Activated CD4-positive, alpha-beta T cell treated with anti-CD3 and anti-CD28 coated beads, Interleukin-2, amount 50 U/mL, for 48 hours (primary cell): ENCODE measurements around the gene TUBB3.
"Not testable (repeated sequence)": the region's sequence is repeated elsewhere in the genome, so short reads cannot be mapped to it uniquely, and the experiment has no call there.

Experiments used
- DNase-seq, 2 experiments: peaks; one replicate each; pipeline ENCODE4 v3.0.0-alpha.2; 2020

The TUBB3 gene

DNA sequence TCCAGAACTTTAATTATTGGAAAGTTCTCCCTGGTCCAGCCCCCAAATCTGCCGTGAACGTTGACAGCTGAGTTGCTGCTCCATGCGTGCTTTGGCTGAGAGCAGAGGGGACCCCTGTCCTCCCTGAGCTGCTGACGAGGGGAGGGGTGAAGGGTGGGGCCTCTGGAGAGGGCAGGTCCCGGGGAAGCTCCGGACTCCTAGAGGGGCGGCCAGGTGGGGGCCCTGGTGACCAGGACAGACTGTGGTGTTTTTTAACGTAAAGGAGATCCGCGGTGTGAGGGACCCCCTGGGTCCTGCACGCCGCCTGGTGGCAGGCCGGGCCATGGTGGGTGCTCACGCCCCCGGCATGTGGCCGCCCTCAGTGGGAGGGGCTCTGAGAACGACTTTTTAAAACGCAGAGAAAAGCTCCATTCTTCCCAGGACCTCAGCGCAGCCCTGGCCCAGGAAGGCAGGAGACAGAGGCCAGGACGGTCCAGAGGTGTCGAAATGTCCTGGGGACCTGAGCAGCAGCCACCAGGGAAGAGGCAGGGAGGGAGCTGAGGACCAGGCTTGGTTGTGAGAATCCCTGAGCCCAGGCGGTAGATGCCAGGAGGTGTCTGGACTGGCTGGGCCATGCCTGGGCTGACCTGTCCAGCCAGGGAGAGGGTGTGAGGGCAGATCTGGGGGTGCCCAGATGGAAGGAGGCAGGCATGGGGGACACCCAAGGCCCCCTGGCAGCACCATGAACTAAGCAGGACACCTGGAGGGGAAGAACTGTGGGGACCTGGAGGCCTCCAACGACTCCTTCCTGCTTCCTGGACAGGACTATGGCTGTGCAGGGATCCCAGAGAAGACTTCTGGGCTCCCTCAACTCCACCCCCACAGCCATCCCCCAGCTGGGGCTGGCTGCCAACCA is 4.4 kb upstream of the TUBB3 start, which contains the start of gene MC1R:
Gene MC1R, plus strand, starts transcription at position 410 of the 895 bp plus-strand sequence. Its CDS starts 397 bp downstream, at position 807.
- DNase-seq = peak in 1 of 2 experiments; percentile 22

DNA sequence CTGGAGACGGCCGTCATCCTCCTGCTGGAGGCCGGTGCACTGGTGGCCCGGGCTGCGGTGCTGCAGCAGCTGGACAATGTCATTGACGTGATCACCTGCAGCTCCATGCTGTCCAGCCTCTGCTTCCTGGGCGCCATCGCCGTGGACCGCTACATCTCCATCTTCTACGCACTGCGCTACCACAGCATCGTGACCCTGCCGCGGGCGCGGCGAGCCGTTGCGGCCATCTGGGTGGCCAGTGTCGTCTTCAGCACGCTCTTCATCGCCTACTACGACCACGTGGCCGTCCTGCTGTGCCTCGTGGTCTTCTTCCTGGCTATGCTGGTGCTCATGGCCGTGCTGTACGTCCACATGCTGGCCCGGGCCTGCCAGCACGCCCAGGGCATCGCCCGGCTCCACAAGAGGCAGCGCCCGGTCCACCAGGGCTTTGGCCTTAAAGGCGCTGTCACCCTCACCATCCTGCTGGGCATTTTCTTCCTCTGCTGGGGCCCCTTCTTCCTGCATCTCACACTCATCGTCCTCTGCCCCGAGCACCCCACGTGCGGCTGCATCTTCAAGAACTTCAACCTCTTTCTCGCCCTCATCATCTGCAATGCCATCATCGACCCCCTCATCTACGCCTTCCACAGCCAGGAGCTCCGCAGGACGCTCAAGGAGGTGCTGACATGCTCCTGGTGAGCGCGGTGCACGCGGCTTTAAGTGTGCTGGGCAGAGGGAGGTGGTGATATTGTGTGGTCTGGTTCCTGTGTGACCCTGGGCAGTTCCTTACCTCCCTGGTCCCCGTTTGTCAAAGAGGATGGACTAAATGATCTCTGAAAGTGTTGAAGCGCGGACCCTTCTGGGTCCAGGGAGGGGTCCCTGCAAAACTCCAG is 3.4 kb upstream of the TUBB3 start:
- no peak for DNase-seq

DNA sequence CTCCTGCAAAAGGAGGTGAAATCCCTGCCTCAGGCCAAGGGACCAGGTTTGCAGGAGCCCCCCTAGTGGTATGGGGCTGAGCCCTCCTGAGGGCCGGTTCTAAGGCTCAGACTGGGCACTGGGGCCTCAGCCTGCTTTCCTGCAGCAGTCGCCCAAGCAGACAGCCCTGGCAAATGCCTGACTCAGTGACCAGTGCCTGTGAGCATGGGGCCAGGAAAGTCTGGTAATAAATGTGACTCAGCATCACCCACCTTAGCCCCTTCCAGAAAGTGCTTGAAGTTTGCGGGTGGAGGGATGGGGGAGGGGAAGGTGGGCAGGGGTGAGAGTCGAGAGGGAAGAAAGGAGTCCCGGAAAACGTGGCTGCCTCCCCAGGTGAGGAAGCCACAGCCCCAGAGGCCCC is 2.4 kb upstream of the TUBB3 start:
- no peak for DNase-seq

DNA sequence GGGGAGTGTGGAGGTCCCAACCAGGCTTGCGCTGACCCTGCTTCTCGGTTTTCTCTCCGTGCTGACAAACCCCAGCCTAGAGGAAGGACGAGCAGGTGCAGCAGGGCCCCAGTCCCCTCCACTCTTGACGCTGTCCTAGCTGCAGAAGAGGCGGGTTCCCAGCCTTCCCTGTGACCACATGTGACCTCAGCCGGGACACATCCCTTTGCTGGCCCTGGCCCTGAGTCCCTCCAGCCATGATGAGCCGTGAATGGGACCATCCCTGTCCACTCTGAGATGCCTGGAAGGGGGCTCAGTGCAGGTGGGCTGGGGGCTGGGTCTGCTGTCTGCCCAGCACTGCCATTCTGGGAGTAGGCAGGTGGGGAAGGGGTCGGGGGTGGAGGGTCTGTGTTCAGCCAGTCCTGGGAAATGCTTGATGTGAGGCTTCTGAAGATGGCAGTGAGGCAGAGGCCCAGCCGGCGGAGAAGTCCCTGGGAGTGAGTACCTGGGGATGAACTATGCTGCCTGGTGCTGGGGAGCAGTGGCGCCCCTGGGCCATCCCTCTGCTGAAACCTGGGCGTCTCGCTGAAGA is 1.9 kb upstream of the TUBB3 start:
- no peak for DNase-seq

DNA sequence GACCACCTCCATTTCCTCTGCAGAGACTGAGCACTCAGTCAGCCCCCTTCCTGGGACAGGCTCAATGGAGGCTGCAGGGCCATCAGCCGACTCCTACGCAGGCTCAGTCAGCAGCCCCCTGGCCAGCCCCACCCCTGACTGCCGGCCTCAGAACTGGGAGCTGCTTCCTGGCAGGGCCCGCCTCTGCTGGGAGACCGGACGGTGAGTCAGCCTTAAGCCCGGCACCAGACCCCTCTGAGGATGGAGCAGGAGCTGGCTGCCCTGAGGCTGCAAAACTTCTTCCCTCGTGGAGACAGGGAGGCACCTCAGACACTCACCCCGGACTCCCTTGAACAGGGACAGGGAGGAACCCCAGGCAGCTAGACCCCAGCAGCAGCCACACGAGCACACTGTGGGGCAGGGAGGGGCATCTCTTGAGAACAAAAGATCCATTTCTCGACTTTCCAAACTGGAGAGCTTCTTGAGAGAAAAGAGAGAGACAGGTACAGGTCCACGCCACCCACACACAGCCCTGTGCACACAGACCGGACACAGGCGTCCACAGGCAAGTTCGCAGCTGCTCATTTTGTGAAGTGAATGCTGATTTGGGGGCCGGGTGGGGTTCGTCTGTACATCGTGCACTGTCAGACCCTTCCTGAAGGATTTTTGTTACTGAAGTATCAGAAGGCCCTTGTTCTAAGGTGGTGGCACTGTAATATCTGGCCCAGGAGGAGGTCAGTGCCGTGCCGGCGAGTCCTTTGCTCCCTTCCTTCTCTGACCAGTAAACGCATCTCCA is 1.3 kb upstream of the TUBB3 start:
- peak in 1 of 2 experiments; percentile 37 for DNase-seq

DNA sequence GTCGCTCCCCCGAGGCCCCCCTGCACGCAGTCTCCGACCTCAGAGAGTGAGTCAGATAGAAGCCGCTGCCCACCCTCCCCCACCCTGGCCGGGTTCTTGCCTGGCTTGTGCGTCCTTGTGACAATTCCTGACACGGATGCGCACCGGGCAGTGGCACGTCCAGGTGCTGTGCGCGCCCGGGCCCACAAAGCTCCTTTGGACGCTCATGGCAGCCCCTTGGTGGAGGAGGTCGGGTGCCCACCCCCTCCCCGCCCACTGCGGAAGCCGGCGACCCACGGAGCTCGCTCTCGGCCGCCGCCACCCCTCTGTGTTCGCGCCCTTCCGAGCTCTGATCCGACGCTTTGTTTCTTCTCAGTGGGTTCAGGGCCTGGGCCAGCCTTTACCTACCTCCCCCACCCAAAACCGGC is 662 bp upstream of the TUBB3 start:
- peak; percentile 38 to 46 for DNase-seq

DNA sequence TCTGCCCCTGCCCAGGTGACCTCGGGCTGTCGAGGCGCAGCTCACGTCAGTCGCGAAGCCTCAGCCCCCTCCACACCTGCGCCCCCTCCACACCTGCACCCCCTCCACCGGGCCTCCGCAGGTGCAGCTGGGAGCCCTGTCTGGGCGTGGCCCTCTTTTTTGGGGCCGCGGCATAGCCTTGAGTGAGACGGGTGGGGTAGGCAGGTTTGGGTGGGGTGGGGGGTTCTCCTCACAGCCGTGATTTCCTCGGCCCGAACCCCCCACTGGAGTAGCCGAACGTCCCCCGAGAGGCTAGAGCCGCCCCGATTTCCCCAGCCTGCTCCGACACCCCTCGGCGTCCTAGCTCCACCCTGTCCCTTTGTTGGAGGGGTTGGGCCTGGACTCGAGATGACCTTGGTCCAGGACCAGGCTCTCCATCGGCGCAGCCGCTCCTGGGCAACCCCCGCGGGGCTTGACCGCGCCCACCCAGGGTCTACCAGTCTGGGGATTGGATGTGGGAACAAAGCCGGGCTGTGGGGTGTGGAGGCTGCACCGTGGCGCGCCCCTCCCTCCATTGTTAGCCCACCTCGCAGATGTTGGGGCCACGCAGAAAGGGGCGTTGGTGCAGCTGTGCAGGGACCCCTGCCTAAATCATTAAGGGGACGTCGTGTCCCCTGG is 626 bp downstream of the TUBB3 start:
- no peak for DNase-seq

DNA sequence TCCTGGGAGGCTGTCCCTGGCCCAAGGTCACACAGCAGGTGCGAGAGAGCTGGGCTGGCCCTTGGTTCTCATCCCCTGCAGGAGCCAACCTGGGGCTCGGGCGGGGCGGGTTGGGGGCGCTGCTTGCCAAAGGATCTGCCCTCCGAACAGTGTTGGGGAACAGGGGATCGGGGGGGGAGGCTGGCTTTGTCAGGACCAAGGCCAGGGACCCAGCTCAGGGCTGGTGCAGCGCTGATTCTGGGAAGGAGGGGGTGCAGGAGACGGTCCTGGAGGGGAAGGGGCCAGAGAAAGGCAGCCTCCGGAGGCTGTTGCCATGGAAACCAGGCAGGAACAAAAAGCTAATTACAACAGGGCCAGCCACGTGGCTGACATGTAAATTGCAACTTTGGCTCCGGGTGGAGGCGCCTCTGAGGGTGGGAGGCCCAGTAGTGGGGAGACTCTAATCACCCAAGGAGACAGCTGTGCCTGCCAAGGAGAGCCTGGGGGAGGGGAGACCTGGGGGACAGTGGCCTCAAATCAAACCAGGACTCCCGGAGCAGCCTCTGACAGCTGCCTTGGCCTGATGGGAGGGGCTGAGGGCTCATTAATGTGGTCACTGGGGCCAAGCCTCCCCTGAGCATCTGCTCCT is 1.3 kb downstream of the TUBB3 start:
- DNase-seq = peak in 1 of 2 experiments; percentile 37

DNA sequence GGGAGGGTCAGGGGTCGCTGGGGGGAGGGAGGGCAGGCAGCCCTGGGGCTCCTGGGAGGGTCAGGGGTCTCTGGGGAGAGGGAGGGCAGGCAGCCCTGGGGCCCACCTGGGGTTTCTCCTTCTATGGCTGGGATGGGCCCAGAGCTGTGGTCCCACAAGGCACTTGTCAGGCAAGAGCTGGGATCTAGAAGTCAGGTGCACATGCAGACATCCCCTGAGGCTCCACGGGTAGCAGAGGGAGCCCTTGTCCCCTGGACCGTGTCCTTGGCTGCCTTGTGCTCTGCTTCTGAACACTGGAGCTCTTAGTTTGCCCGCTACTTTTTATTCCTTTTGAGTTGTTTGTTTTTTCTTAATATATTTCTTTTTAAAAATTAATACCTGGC is 1.8 kb downstream of the TUBB3 start:
- DNase-seq = no peak

DNA sequence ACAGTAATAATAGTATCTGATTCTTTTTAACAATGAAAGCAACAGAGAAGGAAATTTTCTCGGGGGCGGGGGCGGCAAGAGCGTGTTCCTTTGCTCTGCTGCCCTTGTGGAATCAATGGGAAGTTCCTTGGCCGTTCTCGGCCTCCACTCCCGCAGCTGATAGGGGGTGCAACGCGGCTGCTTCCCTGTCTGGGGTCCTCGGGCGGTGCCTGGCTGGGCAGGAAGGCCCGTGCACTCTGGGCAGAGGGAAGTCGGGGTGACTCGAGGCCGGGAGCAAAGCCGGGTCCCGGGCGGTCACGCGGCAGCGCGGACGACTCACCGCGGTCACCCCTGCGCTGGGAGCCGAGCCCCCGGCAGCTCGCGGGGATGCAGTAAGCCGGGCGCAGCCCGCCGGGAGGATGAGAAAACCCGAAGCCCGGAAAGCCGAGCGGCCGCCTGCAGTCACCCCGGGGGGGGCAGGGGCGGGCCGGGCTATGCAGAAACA is 2.5 kb downstream of the TUBB3 start:
- DNase-seq = no peak

DNA sequence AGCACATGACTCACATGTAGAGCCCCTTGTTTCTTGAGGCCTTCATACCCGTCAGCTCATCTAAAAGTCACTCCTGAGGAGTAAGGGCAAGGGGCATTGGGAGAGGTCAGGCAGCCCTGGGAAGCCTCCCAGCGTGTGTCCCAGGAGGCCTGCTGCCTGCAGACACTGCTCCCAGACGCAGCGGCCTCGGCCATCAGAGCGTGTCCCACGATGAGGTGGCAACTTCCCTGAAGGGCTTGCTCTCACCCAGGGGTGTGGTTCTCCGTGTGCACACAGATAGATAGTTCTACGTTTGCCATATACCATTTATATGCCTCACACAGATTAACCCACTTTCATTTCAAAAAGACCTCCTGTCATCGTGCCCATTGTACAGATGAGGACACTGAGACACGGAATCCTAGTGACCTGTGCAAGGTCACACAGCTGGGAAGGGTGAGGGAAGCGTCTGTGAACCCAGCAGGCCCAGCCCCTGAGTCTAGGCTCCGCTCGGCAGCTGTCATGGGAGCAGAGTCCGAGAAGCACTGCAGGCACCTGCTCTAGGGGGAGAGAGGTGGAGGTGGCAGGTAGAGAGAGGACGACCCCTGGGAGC is 8.3 kb downstream of the TUBB3 start:
- no peak for DNase-seq

DNA sequence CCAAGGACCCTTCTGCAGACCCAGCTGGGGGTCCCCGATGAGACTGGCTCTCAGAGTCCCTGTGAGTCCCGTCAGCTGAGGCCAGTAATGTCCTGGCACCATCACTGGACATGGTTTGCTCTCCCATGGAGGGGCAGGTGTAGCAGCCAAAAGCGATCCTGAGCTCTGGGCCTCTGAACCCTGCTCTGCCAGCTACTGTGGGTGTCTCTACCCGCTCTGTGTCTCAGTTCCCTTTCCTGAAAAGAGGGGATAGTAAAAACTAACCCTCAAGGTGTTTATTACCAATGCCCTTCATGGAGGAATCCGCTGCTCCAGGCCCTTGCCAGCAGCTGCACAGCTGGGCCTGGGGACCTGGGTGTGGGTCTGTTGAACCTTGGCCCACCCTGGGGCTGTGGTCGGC is 8.8 kb downstream of the TUBB3 start:
- no peak for DNase-seq

DNA sequence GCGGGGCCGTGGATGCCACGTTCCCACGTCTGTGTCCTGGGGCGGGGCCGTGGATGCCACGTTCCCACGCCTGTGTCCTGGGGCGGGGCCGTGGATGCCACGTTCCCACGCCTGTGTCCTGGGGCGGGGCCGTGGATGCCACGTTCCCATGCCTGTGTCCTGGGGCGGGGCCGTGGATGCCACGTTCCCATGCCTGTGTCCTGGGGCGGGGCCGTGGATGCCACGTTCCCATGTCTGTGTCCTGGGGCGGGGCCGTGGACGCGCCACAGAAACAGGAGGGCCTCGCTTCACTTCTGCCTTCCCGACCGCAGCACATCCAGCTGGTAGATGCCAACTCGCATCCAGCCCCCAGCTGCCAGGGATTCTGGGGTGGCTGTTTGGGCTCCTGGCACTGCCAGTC is 10.9 kb downstream of the TUBB3 start:
- not testable (repeated sequence) for DNase-seq

DNA sequence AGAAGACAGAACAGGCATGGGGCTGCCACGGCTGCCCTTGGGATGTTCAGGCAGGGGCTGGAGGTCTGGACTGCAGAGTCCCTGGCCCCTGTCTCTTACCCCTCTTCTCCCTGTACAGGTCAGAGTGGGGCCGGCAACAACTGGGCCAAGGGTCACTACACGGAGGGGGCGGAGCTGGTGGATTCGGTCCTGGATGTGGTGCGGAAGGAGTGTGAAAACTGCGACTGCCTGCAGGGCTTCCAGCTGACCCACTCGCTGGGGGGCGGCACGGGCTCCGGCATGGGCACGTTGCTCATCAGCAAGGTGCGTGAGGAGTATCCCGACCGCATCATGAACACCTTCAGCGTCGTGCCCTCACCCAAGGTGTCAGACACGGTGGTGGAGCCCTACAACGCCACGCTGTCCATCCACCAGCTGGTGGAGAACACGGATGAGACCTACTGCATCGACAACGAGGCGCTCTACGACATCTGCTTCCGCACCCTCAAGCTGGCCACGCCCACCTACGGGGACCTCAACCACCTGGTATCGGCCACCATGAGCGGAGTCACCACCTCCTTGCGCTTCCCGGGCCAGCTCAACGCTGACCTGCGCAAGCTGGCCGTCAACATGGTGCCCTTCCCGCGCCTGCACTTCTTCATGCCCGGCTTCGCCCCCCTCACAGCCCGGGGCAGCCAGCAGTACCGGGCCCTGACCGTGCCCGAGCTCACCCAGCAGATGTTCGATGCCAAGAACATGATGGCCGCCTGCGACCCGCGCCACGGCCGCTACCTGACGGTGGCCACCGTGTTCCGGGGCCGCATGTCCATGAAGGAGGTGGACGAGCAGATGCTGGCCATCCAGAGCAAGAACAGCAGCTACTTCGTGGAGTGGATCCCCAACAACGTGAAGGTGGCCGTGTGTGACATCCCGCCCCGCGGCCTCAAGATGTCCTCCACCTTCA is 11.7 kb downstream of the TUBB3 start:
- no peak for DNase-seq

DNA sequence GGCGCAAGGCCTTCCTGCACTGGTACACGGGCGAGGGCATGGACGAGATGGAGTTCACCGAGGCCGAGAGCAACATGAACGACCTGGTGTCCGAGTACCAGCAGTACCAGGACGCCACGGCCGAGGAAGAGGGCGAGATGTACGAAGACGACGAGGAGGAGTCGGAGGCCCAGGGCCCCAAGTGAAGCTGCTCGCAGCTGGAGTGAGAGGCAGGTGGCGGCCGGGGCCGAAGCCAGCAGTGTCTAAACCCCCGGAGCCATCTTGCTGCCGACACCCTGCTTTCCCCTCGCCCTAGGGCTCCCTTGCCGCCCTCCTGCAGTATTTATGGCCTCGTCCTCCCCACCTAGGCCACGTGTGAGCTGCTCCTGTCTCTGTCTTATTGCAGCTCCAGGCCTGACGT is 12.5 kb downstream of the TUBB3 start:
- not testable (repeated sequence) for DNase-seq

DNA sequence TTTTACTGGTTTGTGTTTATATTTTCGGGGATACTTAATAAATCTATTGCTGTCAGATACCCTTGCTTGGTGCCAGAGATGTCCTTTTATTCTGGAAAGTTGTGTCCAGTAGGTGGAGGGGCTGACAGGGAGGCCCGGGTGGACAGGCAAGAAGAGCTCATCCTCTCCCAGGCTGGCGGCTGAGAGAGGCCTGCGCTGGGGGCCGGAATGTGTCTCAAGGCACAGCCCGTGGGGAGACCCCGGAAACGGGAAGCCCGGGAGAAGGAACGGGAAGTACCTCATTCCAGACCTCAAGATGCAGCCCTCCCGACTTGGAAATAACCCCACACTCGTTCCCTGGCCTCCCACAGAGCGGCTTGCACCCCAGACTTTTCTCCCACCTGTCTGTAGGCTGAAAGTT is 12.9 kb downstream of the TUBB3 start:
- DNase-seq = no peak

DNA sequence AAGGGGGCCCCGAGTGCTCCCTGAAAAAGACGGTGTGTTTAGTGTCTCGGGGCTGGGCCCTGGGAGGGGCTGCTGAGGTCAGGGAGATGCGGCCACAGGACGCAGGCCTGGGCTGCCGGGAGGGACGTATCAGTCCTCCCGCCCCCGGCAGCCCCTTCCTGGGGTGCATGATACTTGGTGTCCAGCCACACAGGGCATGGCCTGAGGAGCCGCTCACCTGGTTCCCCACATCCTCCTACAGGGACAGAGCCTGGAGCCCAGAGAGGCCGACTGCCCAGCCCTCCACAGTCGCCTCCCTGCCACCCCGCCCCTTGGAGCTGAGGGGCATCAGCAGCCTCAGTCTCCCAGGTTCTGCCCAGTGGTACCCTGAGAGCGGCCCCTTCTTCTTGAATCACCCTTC is 13.4 kb downstream of the TUBB3 start:
- DNase-seq = no peak

DNA sequence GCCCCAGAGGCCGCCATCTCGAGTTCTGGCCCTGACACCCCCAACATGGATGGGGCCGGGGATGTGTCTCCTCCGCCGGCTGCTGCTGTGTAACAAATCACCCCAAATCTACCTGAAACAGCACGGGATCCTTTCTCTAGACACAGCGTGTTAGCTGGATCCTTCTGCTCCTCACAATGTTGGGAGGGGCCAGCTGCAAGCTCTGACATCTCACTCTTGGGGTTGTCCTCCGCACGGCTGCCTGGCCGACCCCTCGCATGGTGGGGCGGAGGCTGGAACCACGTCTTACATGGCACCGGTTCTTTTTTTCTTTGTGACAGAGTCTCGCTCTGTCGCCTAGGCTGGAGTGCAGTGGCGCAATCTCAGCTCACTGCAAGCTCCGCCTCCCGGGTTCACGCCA is 13.8 kb downstream of the TUBB3 start:
- no peak for DNase-seq

DNA sequence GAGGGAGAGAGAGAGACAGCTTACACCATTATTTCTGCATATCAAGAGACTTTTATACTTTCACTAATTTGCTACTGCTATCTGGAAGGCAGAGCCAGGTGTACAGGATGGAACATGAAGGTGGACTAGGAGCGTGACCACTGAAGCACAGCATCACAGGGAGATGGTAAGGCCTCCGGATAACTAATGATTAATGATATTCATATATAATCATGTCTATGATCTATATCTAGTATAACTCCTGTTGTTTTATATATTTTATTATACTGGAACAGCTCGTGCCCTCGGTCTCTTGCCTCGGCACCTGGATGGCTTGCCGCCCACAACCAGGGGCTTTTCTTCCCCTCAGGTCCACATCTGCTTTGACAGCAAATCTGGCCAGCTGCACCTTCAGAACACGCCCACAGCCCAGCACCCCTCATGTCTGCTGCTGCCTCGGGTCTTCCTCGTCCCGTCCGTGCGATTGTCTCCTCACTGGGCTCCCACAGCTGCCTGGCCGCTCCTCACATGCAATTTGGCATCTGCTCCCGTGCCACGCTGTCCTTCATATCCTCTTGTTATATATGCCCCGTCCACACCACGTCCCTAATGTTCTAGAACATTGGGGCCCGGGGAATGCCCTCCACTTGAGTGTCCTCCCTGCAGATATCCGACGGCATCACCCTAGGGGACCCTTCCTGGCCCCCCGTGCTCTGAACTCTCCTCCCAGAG is 15.2 kb downstream of the TUBB3 start:
- no peak for DNase-seq
